GM21786 (cell line): ENCODE results near the gene DGCR6L.
"Not testable (repeated sequence)": the region's sequence is repeated elsewhere in the genome, so short reads cannot be mapped to it uniquely, and the experiment has no call there.

ENCODE experiments used
- ATAC-seq: cut with Tn5 transposase; IDR thresholded peaks from one replicate; pipeline ENCODE4 v1.9.1; 2021; ENCODE audit not compliant: unreplicated experiment

The DGCR6L gene

GRCh38 chr22:20292673-20293232 is 27.1 kb downstream of the DGCR6L start:
- no peak for ATAC-seq

GRCh38 chr22:20292108-20292507 is 27.8 kb downstream of the DGCR6L start:
- no peak for ATAC-seq

- no peak for ATAC-seq
Observed at GRCh38 chr22:20291604-20292063, 28.2 kb downstream of the DGCR6L start.

GRCh38 chr22:20291249-20291586 is 28.6 kb downstream of the DGCR6L start:
- no peak for ATAC-seq

GRCh38 chr22:20290578-20291248 is 29.1 kb downstream of the DGCR6L start:
- ATAC-seq = no peak

- no peak for ATAC-seq
Observed at GRCh38 chr22:20290045-20290392, 29.8 kb downstream of the DGCR6L start.

- not testable (repeated sequence) for ATAC-seq
Observed at GRCh38 chr22:20289182-20290044, 30.4 kb downstream of the DGCR6L start.

GRCh38 chr22:20286784-20287423 is 33.0 kb downstream of the DGCR6L start:
- ATAC-seq = not testable (repeated sequence)

- ATAC-seq = not testable (repeated sequence)
Observed at GRCh38 chr22:20286312-20286660, 33.6 kb downstream of the DGCR6L start.

- ATAC-seq = not testable (repeated sequence)
Observed at GRCh38 chr22:20285473-20286311, 34.2 kb downstream of the DGCR6L start.

- no peak for ATAC-seq
Observed at GRCh38 chr22:20284471-20285086, 35.3 kb downstream of the DGCR6L start.

- no peak for ATAC-seq
Observed at GRCh38 chr22:20283674-20284066, 36.2 kb downstream of the DGCR6L start.

GRCh38 chr22:20282901-20283673 is 36.8 kb downstream of the DGCR6L start:
- ATAC-seq = no peak

- ATAC-seq = no peak
Observed at GRCh38 chr22:20281891-20282290, 38.0 kb downstream of the DGCR6L start.

GRCh38 chr22:20281473-20281872 is 38.4 kb downstream of the DGCR6L start:
- ATAC-seq = not testable (repeated sequence)

GRCh38 chr22:20280866-20281265 is 39.0 kb downstream of the DGCR6L start:
- no peak for ATAC-seq

- not testable (repeated sequence) for ATAC-seq
Observed at GRCh38 chr22:20280163-20280562, 39.7 kb downstream of the DGCR6L start.

- ATAC-seq = no peak
Observed at GRCh38 chr22:20279662-20280134, 40.2 kb downstream of the DGCR6L start.

GRCh38 chr22:20278726-20279490 is 41.0 kb downstream of the DGCR6L start:
- ATAC-seq = not testable (repeated sequence)
